HUES6 (cell line): Measurements from ENCODE around the gene PSMD11.

Experiments
- H3K27ac ChIP-seq: 2 replicates; pipeline ENCODE4 v1.7.0; 2013; ENCODE audit warnings: low read depth, mild to moderate bottlenecking, low read length, inconsistent platforms
- H3K27me3 ChIP-seq: 2 replicates; pipeline ENCODE4 v1.6.1; 2013; ENCODE audit warnings: low read length; ENCODE audit not compliant: control insufficient read depth, insufficient read depth
- H3K36me3 ChIP-seq: 2 replicates; pipeline ENCODE4 v1.6.1; 2013; ENCODE audit warnings: low read length; ENCODE audit not compliant: control insufficient read depth, insufficient read depth
- H3K4me1 ChIP-seq: 2 replicates; pipeline ENCODE4 v1.6.1; 2013; ENCODE audit warnings: low read length; ENCODE audit not compliant: control insufficient read depth, insufficient read depth
- H3K4me3 ChIP-seq: 2 replicates; pipeline ENCODE4 v1.5.1; 2013; ENCODE audit warnings: low read depth, low read length
- H3K9ac ChIP-seq: one replicate; pipeline ENCODE4 v1.6.1; 2013; ENCODE audit warnings: mild to moderate bottlenecking, low read length
- H3K9me3 ChIP-seq: 2 replicates; pipeline ENCODE4 v1.6.1; 2013; ENCODE audit warnings: low read depth, low read length; ENCODE audit not compliant: control insufficient read depth, insufficient read depth

Gene PSMD11

DNA sequence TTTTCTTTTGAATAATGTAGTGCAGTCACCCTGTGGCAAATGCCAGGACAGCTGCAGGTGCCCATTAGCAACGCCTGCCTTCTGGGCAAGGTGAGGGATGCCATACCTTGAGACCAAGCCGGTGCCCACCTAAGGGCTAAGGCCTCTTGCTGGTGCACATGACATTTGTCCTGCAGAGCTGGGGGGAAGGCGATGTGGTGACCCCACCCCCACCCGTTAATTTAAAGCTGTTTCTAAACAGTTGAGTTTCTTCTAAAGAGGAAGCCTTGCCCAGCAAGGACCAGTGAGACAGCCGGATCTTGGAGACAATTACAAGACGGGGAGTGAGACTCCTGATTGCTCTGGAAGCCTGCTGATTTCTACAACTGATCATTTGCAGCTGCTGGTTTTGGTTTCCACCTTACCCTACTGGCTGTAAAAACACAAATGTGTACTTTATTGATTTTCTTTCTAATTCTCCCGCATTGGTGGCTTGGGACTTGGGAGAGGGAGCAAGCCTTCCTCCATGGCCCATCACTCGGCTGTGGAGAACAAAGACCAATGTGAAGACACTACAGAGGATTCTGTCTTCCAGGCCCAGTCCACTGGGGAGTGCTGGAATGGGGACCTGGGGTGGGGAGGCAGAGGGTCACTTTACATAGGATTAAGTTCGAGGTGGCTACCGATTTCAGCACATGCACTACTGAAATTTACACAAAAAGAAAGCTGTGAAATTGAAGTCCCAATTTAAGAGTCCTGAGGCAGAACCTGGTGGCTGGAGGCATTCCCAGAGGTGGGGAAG lies 45.2 kb downstream of the PSMD11 start:
- Histone ChIP-seq H3K27ac (no peak overlapping the region), H3K4me3 (no peak overlapping the region), H3K36me3 (peaks cover 22% of the 10 kb centered on the region), H3K9me3 (no peaks in the 10 kb centered on the region), H3K9ac (no peak overlapping the region), H3K4me1 (peaks cover 46% of the 10 kb centered on the region), H3K27me3 (no peaks in the 10 kb centered on the region)

DNA sequence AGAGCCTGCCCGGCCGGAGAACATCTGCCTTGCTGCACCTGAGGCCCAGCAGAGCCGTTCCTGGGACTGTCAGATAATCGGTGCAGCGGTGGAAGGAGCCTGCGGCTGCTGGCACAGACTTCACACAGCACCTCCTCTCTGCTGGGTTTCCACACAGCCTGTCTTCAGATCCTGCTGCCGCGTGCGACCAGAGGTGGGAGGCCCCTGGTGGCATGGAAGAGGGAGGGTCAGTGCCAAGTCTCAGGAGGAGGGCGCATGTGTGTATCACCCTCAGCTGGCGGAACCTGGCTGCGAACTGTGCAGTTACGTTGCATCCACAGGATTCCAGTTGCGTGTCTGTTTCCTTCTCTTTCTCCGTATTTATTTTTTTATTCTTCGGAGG lies 45.8 kb downstream of the PSMD11 start:
- Histone ChIP-seq H3K4me3 (no peak overlapping the region), H3K27ac (no peak overlapping the region), H3K9me3 (no peaks in the 10 kb centered on the region), H3K9ac (no peak overlapping the region), H3K27me3 (no peaks in the 10 kb centered on the region), H3K36me3 (peaks cover 22% of the 10 kb centered on the region), H3K4me1 (peaks cover 46% of the 10 kb centered on the region)

DNA sequence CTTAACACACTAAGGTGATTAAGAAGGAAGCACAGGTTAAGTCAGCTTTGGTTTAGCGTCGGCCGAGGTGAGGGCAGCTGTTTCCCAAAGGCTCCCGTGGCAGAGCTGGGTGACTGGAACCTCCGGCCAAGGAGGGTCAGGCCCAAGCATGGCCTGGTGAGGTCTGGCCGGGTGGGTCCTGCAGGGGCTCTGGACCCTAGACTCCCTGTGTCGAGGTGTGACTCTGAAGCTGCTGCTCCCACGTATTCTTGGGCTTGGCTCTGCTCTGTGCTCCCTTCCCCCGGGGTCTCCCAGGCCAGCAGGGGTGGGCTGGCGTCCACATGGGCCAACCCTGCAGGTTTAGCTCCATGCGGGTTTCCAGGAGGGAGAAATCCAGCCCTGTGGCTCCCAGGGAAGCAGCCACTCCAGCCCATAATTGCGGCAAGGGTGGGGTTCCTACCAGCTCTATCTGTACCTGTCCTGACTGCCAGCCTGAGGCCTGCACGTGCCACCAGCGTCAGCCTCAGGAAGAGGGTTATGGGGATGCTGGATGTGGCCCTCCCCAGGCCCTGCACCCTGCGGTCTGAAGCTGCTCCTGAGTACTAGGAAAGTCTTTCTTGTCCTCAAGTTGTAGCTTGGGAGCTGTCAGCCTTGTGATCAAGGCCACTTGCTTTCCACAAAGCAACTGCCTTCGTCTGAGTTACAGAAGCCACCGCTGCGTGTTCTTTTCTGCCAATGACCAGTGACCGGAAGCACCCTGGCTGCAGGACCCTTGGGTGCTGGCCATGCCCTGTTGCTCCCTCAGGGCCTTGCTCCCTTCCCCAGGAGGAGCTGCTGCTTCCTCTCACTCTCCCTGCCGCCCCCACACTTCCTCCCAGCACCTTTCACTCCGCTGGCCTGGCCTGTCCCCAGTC lies 47.3 kb downstream of the PSMD11 start:
- Histone ChIP-seq H3K9me3 (no peaks in the 10 kb centered on the region), H3K27me3 (no peaks in the 10 kb centered on the region), H3K27ac (no peak overlapping the region), H3K9ac (no peak overlapping the region), H3K4me1 (peaks cover 38% of the 10 kb centered on the region), H3K36me3 (peaks cover 22% of the 10 kb centered on the region), H3K4me3 (no peak overlapping the region)

DNA sequence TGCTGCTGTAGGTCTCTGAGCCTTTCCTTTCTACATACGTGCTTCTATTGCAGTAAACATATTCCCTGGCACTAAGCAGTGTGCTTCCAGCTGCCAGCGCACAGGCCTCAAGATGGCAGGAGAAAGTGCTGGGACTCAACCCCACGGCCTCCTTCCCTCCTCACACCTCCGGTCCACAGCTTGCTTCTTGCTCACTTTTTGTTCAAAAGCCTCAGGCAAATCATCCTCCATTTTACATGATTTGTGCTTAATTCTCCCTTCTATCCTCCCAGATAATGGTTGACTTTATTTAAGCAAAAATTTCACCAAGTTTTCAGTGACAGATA lies 47.9 kb downstream of the PSMD11 start:
- Histone ChIP-seq H3K4me3 (no peak overlapping the region), H3K4me1 (peaks cover 38% of the 10 kb centered on the region), H3K36me3 (peaks cover 22% of the 10 kb centered on the region), H3K9me3 (no peaks in the 10 kb centered on the region), H3K9ac (no peak overlapping the region), H3K27ac (no peak overlapping the region), H3K27me3 (no peaks in the 10 kb centered on the region)

DNA sequence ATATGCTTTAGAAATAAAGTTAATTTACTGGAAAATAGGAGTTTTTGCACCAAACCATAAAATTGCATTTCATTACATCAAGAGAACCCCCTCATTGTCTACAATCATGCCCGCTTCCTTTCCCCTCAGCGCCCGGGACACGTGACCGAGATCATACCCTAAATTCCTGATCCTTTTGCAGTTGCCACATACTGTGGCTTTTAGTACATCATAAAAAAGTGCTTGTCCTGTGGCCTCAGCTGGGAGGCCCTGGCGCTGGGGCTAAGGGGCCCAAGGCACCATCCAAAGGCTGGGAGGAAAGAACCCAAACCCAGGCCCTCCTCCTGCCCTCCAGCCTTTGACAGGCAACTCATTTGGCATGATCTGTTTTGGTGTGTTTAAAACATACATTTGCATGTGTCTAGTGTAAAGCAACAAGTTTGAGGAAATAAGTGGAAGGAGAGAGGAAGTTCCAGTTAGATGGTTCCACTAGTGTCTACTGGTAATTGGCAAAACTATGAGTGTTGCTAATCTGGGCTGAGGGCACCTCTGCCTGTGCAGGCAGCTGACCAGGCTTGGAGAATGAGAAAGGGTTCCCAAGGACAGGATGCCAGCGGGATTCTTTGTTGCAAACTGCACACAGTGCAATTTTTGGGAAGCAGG lies 48.5 kb downstream of the PSMD11 start:
- Histone ChIP-seq H3K4me3 (no peak overlapping the region), H3K27ac (no peak overlapping the region), H3K36me3 (peaks cover 22% of the 10 kb centered on the region), H3K9me3 (no peaks in the 10 kb centered on the region), H3K27me3 (no peaks in the 10 kb centered on the region), H3K4me1 (peaks cover 39% of the 10 kb centered on the region), H3K9ac (no peak overlapping the region)

DNA sequence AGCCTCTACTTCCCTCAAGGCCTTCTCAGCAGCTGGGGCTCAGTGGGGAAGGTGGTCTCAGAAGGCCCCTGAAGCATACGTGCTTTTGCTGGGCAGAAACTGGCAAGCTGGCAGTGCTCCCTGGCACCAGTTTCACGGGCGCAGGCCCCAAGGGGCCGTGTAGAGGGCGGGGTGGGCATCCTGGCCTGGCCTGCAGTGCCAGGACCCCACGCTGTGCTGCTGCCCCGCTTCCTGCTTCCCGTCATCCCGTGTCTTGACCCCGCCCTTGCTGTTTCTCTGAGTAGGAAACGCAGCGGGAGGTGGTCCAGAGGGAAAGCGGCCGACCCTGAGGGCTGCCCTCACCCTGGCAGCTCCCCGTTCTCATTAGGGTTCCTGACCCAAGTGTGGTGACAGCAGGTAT lies 49.3 kb downstream of the PSMD11 start:
- Histone ChIP-seq H3K9me3 (no peaks in the 10 kb centered on the region), H3K36me3 (peaks cover 22% of the 10 kb centered on the region), H3K4me3 (no peak overlapping the region), H3K4me1 (peaks cover 39% of the 10 kb centered on the region), H3K27me3 (no peaks in the 10 kb centered on the region), H3K9ac (no peak overlapping the region), H3K27ac (no peak overlapping the region)

DNA sequence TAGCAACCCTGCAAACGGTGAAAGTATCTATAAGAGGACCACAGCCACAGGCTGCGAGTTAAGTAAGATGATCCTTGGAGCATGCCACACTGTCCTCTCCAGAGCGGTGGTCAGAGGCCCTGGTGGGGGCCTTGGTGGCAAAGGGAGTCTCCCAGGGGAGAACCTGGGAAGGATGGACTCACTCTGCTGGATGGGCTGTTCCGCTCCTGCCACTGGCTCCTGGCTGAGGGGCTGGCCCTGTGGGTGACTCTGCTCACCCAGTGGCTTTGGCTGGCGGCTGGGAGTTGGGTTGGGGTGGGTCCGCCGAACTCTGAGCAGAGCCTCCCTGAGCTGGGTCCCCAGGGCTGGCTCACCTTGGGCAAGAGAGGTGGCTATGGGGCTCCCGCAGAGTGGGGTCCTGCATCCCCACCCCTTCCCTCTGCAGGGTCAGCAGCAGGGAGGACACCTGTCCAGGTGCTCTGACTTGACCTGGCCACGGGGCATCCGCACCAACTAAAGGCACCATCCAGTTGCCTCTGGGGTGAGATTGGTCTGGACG lies 49.7 kb downstream of the PSMD11 start:
- Histone ChIP-seq H3K27ac (no peak overlapping the region), H3K9me3 (no peaks in the 10 kb centered on the region)

DNA sequence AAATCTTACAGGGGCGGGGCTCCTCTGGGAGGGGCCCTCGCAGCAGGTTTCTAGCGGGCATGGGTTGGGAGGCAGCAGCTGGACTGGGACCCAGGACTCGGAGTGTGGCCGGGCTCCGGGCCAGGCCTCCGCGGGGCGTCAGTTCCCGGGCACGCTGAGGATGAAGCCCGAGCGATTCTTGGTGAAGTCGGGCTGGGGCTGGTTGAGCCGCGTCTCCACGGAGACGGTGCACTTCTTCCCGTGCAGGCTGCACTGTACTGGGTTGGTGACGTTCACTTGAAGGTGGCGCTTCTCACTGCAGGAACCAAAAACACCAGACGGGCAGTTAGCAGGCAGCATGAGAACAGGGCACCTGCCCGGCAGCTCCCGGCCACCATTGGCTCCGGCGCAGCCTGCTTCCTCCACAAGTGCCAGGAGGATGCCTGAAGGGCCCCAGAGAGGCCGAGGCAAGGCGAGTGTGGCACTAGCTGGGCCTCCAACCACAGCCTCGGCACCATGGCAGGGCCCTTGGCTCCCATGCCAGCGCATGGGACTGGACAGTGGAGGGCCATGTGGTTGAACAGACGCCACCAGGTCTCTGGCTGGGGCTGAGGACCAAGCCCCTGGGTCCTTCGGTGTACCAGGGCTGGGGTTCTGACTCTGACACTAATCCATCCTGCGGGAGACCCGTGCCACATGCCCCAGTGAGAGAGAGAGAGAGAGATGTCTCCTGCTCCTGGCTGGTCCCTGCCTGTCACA lies 50.5 kb downstream of the PSMD11 start:
- Histone ChIP-seq H3K27ac (no peak overlapping the region), H3K36me3 (0 out of 2 replicates have a peak, but pooled peaks cover 13% of the 10 kb centered on the region), H3K9ac (no peak overlapping the region), H3K27me3 (no peaks in the 10 kb centered on the region), H3K9me3 (no peaks in the 10 kb centered on the region), H3K4me1 (peaks cover 31% of the 10 kb centered on the region), H3K4me3 (no peak overlapping the region)

More for the DNA sequence above, 49.7 kb downstream of the PSMD11 start:
- Histone ChIP-seq H3K9ac (no peak overlapping the region), H3K4me3 (no peak overlapping the region), H3K36me3 (peaks cover 20% of the 10 kb centered on the region), H3K27me3 (no peaks in the 10 kb centered on the region), H3K4me1 (peaks cover 38% of the 10 kb centered on the region)

DNA sequence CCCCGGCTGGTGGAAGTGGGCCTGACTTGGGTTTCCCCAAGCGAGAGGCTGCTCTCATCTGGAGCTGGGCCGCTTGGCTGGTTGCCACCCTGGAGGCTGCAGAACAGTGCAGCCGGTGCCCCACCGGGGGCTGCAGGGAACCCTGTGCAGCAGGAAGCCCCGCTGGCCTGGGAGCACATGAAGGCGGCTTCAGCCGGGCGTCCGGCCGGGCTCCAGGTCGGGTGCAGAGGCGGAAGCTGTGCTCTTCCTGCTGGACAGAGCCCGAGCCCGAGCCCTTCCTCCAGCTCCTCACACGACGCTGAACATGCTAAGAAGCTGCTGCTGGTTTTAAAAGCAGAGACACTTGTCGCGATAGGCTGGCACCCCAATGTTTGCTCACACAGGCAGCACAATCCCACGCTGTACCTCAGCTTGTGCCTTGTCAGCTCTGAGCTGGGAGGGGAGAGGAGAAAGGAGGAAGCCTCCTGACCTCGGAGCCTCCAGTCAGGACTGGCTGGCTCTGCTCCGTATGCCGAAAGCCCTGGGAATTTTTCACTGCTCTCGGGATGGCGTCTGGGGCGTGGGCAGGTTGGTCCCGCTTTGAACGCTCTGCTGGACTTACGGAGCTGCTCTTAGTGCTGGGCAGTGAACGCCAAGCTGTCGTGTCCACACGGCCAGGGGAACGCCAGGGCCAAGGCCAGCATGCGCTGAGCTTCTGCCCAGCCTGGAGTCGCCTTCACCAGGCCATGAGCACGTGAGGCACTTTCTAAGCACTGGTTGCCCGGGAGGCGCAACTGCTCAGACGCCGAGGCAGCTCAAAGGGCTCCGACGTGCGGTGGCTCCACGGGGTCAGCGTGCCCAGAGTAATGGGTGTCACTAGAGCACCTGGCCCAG lies 51.3 kb downstream of the PSMD11 start:
- H3K4me3 ChIP-seq: no peak overlapping the region

More for the DNA sequence above, 51.3 kb downstream of the PSMD11 start:
- no peaks in the 10 kb centered on the region for H3K27me3 ChIP-seq
- 0 out of 2 replicates have a peak, but pooled peaks cover 4% of the 10 kb centered on the region for H3K36me3 ChIP-seq
- peaks cover 25% of the 10 kb centered on the region for H3K4me1 ChIP-seq
- no peaks in the 10 kb centered on the region for H3K9me3 ChIP-seq
- no peak overlapping the region for H3K9ac ChIP-seq
- no peak overlapping the region for H3K27ac ChIP-seq
